ENCODE measurements around the gene OVOL2.

DNA sequence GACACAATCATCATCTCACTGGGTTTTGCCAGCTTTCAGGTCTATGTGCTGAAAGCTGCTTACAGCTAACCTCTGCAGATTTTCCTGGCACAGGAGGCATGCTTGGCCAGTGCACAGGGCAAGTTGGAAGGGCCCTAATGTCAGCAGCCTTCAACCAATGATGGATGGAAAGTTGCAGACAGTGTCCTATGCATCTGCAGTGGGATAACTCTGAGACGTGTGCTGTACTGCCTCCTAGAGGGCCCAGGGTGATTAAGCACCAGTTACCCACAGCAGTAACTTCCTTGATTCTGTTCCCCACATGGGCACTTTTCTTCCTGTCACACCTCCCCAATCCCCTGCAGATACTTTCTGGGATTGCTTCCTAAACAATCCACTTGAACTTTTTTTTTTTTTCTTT lies 38.6 kb downstream of the OVOL2 start:
- TF ChIP-seq, protein P1, sequence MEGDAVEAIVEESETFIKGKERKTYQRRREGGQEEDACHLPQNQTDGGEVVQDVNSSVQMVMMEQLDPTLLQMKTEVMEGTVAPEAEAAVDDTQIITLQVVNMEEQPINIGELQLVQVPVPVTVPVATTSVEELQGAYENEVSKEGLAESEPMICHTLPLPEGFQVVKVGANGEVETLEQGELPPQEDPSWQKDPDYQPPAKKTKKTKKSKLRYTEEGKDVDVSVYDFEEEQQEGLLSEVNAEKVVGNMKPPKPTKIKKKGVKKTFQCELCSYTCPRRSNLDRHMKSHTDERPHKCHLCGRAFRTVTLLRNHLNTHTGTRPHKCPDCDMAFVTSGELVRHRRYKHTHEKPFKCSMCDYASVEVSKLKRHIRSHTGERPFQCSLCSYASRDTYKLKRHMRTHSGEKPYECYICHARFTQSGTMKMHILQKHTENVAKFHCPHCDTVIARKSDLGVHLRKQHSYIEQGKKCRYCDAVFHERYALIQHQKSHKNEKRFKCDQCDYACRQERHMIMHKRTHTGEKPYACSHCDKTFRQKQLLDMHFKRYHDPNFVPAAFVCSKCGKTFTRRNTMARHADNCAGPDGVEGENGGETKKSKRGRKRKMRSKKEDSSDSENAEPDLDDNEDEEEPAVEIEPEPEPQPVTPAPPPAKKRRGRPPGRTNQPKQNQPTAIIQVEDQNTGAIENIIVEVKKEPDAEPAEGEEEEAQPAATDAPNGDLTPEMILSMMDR (conservative IDR thresholded peaks at IDR 0.05; ENCODE audit: low read depth, low read length) = peak; percentile 61
- TF ChIP-seq EZH2 (IDR thresholded peaks at IDR 0.05; ENCODE audit: borderline replicate concordance, low read depth, low read length, poor library complexity, severe bottlenecking) = no peak
